Heart right ventricle (tissue), 16 donors: ENCODE results near the gene IHH. TPM values are rescaled to one million over a fixed set of nuclear protein-coding genes. Genes with fewer than 3 reads are reported as not detected.

Source experiments
- ATAC-seq, 8 donors: fragments of 200-7000 bp; cut with Tn5 transposase; one replicate each; pipeline ENCODE4 v1.9.1; 2020; ENCODE audit warnings: mild to moderate bottlenecking in 8 of 8, moderate library complexity in 8 of 8, moderate number of reproducible peaks in 1 of 8
- DNase-seq, 2 donors: peaks; one replicate each; pipeline ENCODE4 v3.0.0-alpha.2; 2020
- H3K27ac ChIP-seq, 10 donors: fragments of 200-600 bp; sonication (generic) in 2 of 10; one replicate each; pipeline versions ENCODE4 v1.5.0 to v1.8.0; 2020 to 2022; ENCODE audit warnings: mild to moderate bottlenecking in 3 of 10
- H3K27me3 ChIP-seq, 7 donors: fragments of 200-600 bp; one replicate each; pipeline ENCODE4 v1.8.0; 2021 to 2022; ENCODE audit warnings: mild to moderate bottlenecking in 2 of 7
- H3K36me3 ChIP-seq, 9 donors: fragments of 200-600 bp; sonication (generic) in 1 of 9; one replicate each; pipeline versions ENCODE4 v1.5.0 to v1.8.0; 2020 to 2022; ENCODE audit warnings: mild to moderate bottlenecking in 2 of 9
- H3K4me1 ChIP-seq, 9 donors: fragments of 200-600 bp; sonication (generic) in 1 of 9; one replicate each; pipeline versions ENCODE4 v1.5.0 to v1.8.0; 2020 to 2022; ENCODE audit warnings: mild to moderate bottlenecking in 4 of 9
- H3K4me3 ChIP-seq, 10 donors: fragments of 200-600 bp; sonication (generic) in 2 of 10; one replicate each; pipeline versions ENCODE4 v1.5.0 to v1.8.0; 2020 to 2022; ENCODE audit warnings: mild to moderate bottlenecking in 7 of 10, moderate library complexity in 2 of 10
- H3K9me3 ChIP-seq, 11 donors: fragments of 200-600 bp in 10 of 11; sonication (generic) in 2 of 11; one replicate each; pipeline versions ENCODE4 v1.5.0 to v1.8.0; 2013 to 2022; ENCODE audit warnings: mild to moderate bottlenecking in 2 of 11, control low read depth in 1 of 11, moderate library complexity in 1 of 11
- CTCF ChIP-seq, 9 donors: fragments of 200-600 bp; sonication (generic) in 2 of 9; IDR thresholded peaks; one replicate each; pipeline versions ENCODE4 v1.5.0 to v1.8.0; 2021 to 2022; ENCODE audit warnings: antibody characterized with exemption in 9 of 9, mild to moderate bottlenecking in 5 of 9, moderate library complexity in 1 of 9
- WGBS, 2 donors: extraction: QIAGEN DNeasy Blood & Tissue Kit; methylation state at CpG; one replicate each; pipeline ENCODE4 v1.1.7; 2013; ENCODE audit warnings: inconsistent platforms in 1 of 2; 5-methylcytosine and 5-hydroxymethylcytosine counted together
- intact Hi-C, 10 donors: fragments of 100-400 bp; cut with DNase I; formaldehyde crosslinking; loops; one replicate each; pipeline versions ENCODE4 v1.11.1 to v1.14.2; 2022
- polyA plus RNA-seq, 2 donors: library from polyadenylated mRNA; stranded (reverse); fragments of 200-250 nt; gene quantifications; one replicate each; pipeline ENCODE4 v1.2.3, GENCODE V29; 2013
- total RNA-seq, 10 donors: library from RNA; stranded (reverse); fragmentation: NEBNext Ultra II Directional in 3 of 10; extraction: Animal tissue kit (Norgen Biotek cat#: 25700) in 3 of 10; gene quantifications; one replicate each; pipeline versions ENCODE4 v1.2.1 to v1.2.4, GENCODE V29; 2021 to 2023
- donor health status: Arrhythmogenic right ventricular cardiomyopathy.
- donor health status: ischemic (EF 13 %, LVEDD 7.1; RV severe dilation, severe dysfunction).
- donor health status: healthy with polysubstance abuse.
- donor health status: DM: no; HTN: yes; CAD: no.
- donor health status: DM: no; HTN: no; CAD: no.
- donor health status: ischemic (EF 25% LVEDD 6.9; RV normal size, moderate dysfunction).
- donor health status: ischemic (EF 25% LVEDD 5.7; RV mildly dilated, moderate dysfunction).
- donor health status: healthy.
- donor health status: DM: yes; HTN: yes; CAD: no.
- donor health status: Ischemic cardiomyopathy.
- donor health status: ischemic (EF 35%, LVEDD 5.7; RV mildly dilated, moderate dysfunction).
- donor health status: nonischemic (EF 11% LVEDD 7.7; RV severe dilation, severe dysfunction).
- donor health status: DM: yes; HTN: yes; CAD: no.
- donor health status: PGD.
- donor health status: ischemic (EF 29% LVEDD 5.4; RV normal size, mild dysfunction).
- donor health status: nonischemic (EF 23%, LVEDD 6.1; RV moderate dilation, normal function).

The IHH gene
- total and polyA plus RNA-seq, 12 donors, result 0.03 to 0.16 TPM; not detected in 10

- WGBS, 2 donors, result 84 to 88% methylated on average over 12 of the region's 12 CpGs
- Histone ChIP-seq H3K4me1 (no peaks in the 10 kb centered on the region), H3K9me3 (no peaks in the 10 kb centered on the region), H3K27me3 (peaks cover 0 to 42% (median 6%) of the 10 kb centered on the region in 7 donors), H3K36me3 (no peaks in the 10 kb centered on the region), H3K4me3 (no peak overlapping the region), H3K27ac (no peak overlapping the region)
- ATAC-seq, result no peak
- DNase-seq, result no peak
- intact Hi-C loops, result loop anchor here in 1 of 10 donors (10.0 kb wide), 1 partner anchor 133 kb away; no protein-coding TSS in a partner anchor
- TF ChIP-seq CTCF (IDR thresholded peaks at IDR 0.05), result no peak
Measured at GRCh38 chr2:219022041-219022440, 38.7 kb downstream of the IHH start.

GRCh38 chr2:219021591-219021990 is 39.1 kb downstream of the IHH start:
- Histone ChIP-seq H3K4me1 (no peaks in the 10 kb centered on the region), H3K27me3 (peaks cover 0 to 42% (median 6%) of the 10 kb centered on the region in 7 donors), H3K4me3 (no peak overlapping the region), H3K36me3 (no peaks in the 10 kb centered on the region), H3K27ac (no peak overlapping the region), H3K9me3 (no peaks in the 10 kb centered on the region)
- no peak for TF ChIP-seq CTCF (IDR thresholded peaks at IDR 0.05)
- no peak for ATAC-seq
- WGBS, 2 donors, result 77 to 80% methylated on average over 9 of the region's 9 CpGs
- no peak for DNase-seq
- intact Hi-C loops, result loop anchor here in 1 of 10 donors (10.0 kb wide), 1 partner anchor 133 kb away; no protein-coding TSS in a partner anchor

- Histone ChIP-seq H3K4me1 (no peaks in the 10 kb centered on the region), H3K36me3 (no peaks in the 10 kb centered on the region), H3K9me3 (no peaks in the 10 kb centered on the region), H3K27me3 (peaks cover 0 to 42% (median 6%) of the 10 kb centered on the region in 7 donors), H3K27ac (no peak overlapping the region), H3K4me3 (no peak overlapping the region)
- DNase-seq, result no peak
- no peak for TF ChIP-seq CTCF (IDR thresholded peaks at IDR 0.05)
- no peak for ATAC-seq
- intact Hi-C loops, result loop anchor here in 1 of 10 donors (10.0 kb wide), 1 partner anchor 134 kb away; no protein-coding TSS in a partner anchor
- 73 to 78% methylated on average over 11 of the region's 11 CpGs for WGBS, 2 donors
Measured at GRCh38 chr2:219020604-219021365, 39.9 kb downstream of the IHH start.

- no peak overlapping the region for H3K4me3 ChIP-seq
- TF ChIP-seq CTCF (IDR thresholded peaks at IDR 0.05), result no peak
- DNase-seq (no peak), ATAC-seq (no peak)
- WGBS, 2 donors, result 77 to 79% methylated on average over 6 of the region's 6 CpGs
- intact Hi-C loops, result no loop called here
- no peak overlapping the region for H3K27ac ChIP-seq
- H3K27me3 ChIP-seq, result peaks cover 0 to 36% (median 6%) of the 10 kb centered on the region in 7 donors
- no peaks in the 10 kb centered on the region for H3K4me1 ChIP-seq
- no peaks in the 10 kb centered on the region for H3K36me3 ChIP-seq
- no peaks in the 10 kb centered on the region for H3K9me3 ChIP-seq
Measured at GRCh38 chr2:219019436-219019835, 41.3 kb downstream of the IHH start.
